GM12878 (cell line): ENCODE data around the gene PNLDC1.

Experiments used
- MAX ChIP-seq: IDR thresholded peaks from 2 replicates; pipeline ENCODE4 v1.6.1; 2012; ENCODE audit warnings: low read depth, low read length, improper control_type of control experiment
- PRDM15 ChIP-seq: fragments of 450-650 bp; formaldehyde crosslinking; IDR thresholded peaks from 2 replicates; pipeline ENCODE4 v1.4.0; 2020; ENCODE audit warnings: mild to moderate bottlenecking, moderate library complexity
- TAF1 ChIP-seq: IDR thresholded peaks from 2 replicates; pipeline ENCODE4 v1.6.1; 2011; ENCODE audit warnings: mild to moderate bottlenecking, low read depth, low read length, borderline replicate concordance
- ZBTB11 ChIP-seq: fragments of 450-650 bp; formaldehyde crosslinking; IDR thresholded peaks from 2 replicates; pipeline ENCODE4 v1.5.0; 2022; ENCODE audit warnings: mild to moderate bottlenecking, missing genetic modification characterization
- TF ChIP-seq, protein P1 (sequence below): fragments of 150-350 bp; IDR thresholded peaks from 2 replicates; pipeline ENCODE4 v1.6.1; 2016; ENCODE audit warnings: low read depth, low read length
- TF ChIP-seq, protein P2 (sequence below), 3 experiments: IDR thresholded peaks in 2 of 3; conservative IDR thresholded peaks in 1 of 3; 2 replicates each; pipeline ENCODE4 v1.5.1; 2011; ENCODE audit warnings: low read depth in 3 of 3, low read length in 3 of 3, mild to moderate bottlenecking in 3 of 3, control low read depth in 2 of 3, moderate library complexity in 2 of 3, inconsistent platforms in 1 of 3, mixed read lengths in 1 of 3; ENCODE audit not compliant: control insufficient read depth in 2 of 3, insufficient read depth in 1 of 3; ENCODE audit errors: extremely low read depth in 1 of 3

DNA sequence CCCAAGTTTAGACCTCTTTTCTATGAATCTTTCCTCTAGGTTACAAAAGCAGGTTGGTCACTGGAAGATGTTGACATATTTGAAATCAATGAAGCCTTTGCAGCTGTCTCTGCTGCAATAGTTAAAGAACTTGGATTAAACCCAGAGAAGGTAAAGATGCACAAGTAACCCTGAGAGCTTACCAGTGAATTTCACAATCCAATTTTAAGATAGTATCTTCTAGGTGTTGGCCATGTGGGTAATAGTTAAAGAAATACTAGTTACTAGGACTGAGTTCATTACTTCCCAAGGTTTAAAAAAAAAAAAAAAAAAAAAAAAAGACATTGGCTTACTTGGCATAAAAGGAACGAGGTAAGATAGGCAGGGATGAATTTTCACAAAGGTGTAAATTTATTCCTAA lies 21.9 kb upstream of the PNLDC1 start:
- TF ChIP-seq, protein P1, sequence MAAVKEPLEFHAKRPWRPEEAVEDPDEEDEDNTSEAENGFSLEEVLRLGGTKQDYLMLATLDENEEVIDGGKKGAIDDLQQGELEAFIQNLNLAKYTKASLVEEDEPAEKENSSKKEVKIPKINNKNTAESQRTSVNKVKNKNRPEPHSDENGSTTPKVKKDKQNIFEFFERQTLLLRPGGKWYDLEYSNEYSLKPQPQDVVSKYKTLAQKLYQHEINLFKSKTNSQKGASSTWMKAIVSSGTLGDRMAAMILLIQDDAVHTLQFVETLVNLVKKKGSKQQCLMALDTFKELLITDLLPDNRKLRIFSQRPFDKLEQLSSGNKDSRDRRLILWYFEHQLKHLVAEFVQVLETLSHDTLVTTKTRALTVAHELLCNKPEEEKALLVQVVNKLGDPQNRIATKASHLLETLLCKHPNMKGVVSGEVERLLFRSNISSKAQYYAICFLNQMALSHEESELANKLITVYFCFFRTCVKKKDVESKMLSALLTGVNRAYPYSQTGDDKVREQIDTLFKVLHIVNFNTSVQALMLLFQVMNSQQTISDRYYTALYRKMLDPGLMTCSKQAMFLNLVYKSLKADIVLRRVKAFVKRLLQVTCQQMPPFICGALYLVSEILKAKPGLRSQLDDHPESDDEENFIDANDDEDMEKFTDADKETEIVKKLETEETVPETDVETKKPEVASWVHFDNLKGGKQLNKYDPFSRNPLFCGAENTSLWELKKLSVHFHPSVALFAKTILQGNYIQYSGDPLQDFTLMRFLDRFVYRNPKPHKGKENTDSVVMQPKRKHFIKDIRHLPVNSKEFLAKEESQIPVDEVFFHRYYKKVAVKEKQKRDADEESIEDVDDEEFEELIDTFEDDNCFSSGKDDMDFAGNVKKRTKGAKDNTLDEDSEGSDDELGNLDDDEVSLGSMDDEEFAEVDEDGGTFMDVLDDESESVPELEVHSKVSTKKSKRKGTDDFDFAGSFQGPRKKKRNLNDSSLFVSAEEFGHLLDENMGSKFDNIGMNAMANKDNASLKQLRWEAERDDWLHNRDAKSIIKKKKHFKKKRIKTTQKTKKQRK: no peak
- TF ChIP-seq, protein P2, sequence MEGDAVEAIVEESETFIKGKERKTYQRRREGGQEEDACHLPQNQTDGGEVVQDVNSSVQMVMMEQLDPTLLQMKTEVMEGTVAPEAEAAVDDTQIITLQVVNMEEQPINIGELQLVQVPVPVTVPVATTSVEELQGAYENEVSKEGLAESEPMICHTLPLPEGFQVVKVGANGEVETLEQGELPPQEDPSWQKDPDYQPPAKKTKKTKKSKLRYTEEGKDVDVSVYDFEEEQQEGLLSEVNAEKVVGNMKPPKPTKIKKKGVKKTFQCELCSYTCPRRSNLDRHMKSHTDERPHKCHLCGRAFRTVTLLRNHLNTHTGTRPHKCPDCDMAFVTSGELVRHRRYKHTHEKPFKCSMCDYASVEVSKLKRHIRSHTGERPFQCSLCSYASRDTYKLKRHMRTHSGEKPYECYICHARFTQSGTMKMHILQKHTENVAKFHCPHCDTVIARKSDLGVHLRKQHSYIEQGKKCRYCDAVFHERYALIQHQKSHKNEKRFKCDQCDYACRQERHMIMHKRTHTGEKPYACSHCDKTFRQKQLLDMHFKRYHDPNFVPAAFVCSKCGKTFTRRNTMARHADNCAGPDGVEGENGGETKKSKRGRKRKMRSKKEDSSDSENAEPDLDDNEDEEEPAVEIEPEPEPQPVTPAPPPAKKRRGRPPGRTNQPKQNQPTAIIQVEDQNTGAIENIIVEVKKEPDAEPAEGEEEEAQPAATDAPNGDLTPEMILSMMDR (IDR thresholded peaks at IDR 0.05 in 2 of 3, conservative IDR thresholded peaks at IDR 0.05 in 1 of 3; ENCODE audit: control insufficient read depth in 2 of 3, extremely low read depth in 1 of 3, insufficient read depth in 1 of 3, low read depth in 3 of 3, low read length in 3 of 3): no peak
- TF ChIP-seq ZBTB11 (CRISPR knock-in tag): no peak
- no peak for TF ChIP-seq PRDM15 (CRISPR knock-in tag)
- TF ChIP-seq TAF1: no peak
- TF ChIP-seq MAX: no peak
